ENCODE measurements around the gene GART.
"Not testable (repeated sequence)": the region's sequence is repeated elsewhere in the genome, so short reads cannot be mapped to it uniquely, and the experiment has no call there.

GART gene

GRCh38 chr21:33511639-33512038 lies 30.3 kb downstream of the GART start:
- DNase-seq, result no peak

GRCh38 chr21:33510826-33511225 lies 31.1 kb downstream of the GART start:
- no peak for DNase-seq

GRCh38 chr21:33507003-33507402 lies 34.9 kb downstream of the GART start:
- DNase-seq, result not testable (repeated sequence)

GRCh38 chr21:33505833-33506232 lies 36.1 kb downstream of the GART start:
- DNase-seq, result no peak

GRCh38 chr21:33496345-33496744 lies 45.6 kb downstream of the GART start:
- DNase-seq, result no peak

DNA sequence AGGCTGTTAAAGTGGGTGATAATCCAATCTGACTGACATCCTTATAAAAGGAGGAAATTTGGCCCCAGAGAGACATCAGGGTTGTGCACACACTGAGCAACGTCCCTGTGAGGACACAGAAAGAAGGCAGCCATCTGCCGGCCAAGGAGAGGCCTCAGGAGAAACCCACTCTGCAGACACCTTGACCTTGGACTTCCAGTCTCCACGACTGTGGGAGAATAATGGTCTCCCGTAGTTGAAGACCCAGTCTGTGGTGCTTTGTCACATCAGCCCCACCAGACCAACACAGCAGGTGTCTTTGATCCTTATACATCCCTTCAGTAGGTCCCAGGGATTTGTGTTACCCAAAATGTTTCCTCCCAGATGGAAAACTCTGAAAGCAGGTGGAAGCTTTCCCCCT lies 46.2 kb downstream of the GART start:
- DNase-seq, result no peak

DNA sequence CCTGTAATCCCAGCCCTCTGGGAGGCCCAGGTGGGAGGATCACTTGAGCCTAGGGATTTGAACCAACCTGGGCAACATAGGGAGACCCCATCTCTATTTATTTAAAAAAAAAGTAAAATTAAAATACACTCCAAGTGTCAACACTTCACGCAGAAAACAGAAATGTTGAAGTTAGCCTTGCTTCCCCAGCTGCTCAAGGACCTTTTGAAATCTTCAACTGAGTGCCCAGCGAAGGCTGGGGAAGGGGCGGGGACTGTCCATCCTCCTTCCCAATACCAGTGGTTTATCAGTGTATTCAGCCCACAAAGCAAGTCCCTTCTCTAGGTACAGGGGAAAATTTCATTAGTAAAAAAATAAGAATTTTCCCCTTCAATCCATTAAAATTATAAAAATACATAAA lies 48.2 kb downstream of the GART start:
- peak in 2 of 3 donors; percentile 19 to 45 for DNase-seq

DNA sequence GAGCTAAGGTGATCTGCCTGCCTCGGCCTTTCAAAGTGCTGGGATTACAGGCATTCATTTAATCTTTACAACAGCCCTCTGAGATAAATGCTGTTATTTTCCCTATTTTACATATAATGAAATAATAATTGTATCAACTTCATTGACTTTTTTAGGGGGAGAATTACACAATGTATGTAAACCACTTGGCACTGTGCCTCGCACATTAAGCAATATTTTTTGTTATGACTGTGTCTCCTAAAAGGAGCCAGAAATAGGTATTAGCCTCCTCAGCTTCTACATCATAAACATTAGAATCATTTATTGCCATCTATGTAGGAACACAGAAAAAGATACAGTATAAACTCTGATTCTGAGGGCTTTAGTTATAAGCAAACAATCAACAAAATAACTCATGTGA lies 49.3 kb downstream of the GART start:
- peak; percentile 29 to 52 (median 32) for DNase-seq

DNA sequence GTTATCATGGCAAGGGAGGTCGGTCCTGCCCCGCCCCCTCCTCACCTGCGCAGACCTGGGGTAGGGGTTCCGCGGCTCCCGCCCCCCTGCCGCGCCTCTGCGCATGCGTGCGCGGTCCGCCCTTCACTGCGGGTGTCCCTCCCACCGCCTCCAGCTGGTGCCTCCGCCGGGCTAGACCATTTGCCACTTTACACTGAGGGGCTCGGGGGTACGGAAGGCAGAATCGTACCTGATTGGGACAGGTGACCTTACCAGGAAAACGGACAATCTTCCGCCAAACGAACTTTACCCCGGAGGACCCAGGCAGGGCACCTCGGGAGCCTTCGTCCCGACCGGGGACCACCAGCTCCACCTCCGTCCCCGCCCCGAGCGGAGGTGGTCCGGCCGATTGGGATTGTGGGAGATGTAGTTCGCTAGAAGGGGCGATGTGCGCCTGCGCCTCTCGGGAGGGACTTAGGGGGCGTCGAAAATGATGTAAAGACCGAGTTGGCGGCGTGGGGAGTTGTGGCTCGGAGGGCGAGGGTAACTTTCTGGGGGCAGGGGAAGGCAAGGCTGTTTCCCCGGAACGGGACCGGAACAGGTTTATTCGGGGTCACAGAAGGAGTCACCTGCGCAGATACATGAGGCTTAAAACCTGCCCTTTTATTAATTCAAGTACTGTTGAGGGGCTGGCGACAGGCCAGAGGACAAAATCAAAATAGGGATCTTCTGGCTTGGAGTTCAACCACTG lies 50.4 kb downstream of the GART start, which contains the start of gene DNAJC28:
Gene DNAJC28 (minus strand): TSS at position 344 of the 730 bp plus-strand sequence. CDS start 2,323 bp downstream, outside the sequence.
- peak; percentile 97 to 98 (median 98) for DNase-seq

GRCh38 chr21:33490991-33491372 lies 50.9 kb downstream of the GART start:
- DNase-seq, result peak in 2 of 3 donors; percentile 11 to 12

DNA sequence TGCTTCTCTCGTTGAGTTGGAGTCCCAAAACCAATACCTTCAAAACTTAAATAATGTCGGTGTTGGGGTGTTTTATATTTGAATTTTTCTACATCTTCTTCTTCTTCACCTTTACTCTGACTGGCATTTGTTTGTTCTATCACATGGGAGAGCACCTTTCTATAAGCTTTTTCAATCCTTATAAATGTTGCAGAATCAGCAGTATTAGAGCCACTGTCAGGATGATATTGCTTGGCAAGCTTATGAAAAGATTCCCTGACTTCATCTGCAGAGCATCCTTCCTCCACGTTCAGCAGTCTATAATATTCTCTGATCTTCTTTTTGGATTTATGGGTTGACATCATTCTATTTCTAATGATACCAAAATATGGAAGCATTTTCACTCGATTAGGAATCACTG lies 53.0 kb downstream of the GART start:
- DNase-seq, result no peak

DNA sequence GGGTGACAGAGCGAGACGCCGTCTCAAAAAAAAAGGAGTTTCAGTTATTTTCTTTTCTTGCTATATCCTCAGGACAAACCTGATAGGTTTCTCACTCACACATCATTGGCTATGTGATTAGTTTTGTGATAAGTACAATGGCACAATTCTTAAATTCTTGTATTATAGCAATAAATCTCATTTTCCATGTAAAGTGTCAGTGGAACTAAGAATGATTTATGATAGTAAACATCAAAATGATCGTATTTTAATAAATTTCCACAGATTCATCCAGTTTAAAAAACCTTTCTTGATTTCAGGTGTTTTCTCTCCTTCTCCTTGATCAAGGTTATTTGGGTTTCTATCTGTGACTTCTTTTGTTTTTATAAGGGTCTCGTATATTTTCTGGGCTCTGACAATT lies 53.9 kb downstream of the GART start:
- no peak for DNase-seq

GRCh38 chr21:33481314-33481943 lies 60.5 kb downstream of the GART start:
- no peak for DNase-seq

DNA sequence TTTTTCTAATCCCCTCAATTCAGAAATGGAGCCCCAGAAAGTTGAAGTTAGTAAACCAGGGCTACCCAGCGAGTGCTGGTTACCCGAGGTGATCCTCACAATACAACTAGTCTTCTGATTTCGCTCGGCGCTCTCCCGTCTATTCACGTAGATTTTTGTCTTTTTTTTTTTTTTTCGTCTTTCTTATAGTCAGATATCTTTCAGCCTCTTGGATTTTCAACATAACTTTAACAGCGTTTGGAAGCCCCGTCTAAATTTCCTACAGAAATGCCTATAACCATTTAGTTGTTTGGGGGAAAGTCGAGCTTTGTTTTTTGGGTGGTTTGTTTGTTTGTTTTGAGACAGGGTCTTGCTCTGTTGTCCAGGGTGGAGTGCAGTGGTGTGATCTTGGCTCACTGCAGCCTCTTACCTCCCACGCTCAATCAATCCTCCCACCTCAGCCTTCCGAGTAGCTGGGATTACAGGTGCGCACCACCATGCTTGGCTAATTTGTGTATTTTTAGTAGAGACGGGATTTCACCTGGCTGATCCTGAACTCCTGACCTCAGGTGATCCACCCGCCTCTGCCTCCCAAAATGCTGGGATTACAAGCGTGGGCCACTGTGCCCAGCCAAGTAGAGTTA lies 61.3 kb downstream of the GART start:
- DNase-seq, result no peak

GRCh38 chr21:33479679-33480480 lies 62.0 kb downstream of the GART start, which contains the start of gene TMEM50B:
Gene TMEM50B (minus strand): TSS chr21:33479974. CDS start chr21:33468885, 11,089 bp downstream.
- DNase-seq, result peak; percentile 100

- peak; percentile 70 to 81 (median 79) for DNase-seq
Measured at GRCh38 chr21:33478935-33479678, 62.8 kb downstream of the GART start.

GRCh38 chr21:33478182-33478581 lies 63.7 kb downstream of the GART start:
- no peak for DNase-seq

DNA sequence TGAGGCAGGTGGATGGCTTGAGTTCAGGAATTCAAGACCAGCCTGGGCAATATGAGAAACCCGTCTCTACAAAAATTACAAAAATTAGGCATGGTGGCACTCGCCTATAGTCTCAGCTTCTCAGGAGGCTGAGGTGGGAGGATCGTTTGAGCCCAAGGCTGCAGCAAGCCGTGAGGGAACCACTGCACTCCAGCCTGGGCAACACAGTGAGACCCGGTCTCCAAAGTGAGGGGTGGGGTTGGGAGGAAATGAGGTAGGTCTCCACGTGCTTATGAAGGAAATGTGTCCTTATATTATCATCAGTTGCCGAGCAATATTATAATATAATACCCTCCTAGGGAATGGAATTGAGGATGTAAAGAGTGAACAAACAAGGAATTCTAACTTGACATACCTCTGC lies 64.9 kb downstream of the GART start:
- DNase-seq, result no peak

DNA sequence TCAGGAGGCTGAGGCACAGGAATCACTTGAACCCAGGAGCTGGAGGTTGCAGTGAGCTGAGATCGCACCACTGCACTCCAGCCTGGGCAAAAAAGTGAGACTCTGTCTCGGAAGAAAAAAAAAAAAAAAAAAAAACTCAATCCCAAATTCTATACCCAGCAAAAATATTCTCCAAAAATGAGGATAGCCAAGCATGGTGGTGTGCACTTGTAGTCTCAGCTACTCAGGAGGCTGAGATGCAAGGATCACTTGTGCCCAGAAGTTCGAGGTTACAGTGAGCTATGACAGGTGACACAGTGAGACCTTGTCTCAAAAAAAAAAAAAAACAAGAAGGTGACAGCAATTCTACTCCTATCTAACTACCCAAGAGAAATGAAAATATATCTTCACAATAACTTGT lies 68.6 kb downstream of the GART start:
- DNase-seq, result no peak

DNA sequence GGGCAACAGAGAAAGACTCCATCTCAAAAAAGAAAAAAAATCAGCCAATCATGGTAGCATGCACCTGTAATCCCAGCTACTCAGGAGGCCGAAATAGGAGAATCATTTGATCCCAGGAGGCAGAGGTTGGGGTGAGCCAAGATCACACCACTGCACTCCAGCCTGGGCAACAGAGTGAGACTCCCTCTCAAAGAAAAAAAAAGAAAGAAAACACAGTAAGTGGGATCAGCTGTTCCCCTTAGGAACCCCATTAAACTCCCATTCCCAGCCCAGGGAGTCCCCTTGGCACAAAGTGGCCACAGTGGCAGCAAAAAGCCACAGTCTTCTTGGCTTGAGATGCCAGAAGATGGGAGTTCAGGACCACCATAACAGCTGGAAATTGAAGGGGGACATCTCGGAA lies 71.2 kb downstream of the GART start:
- no peak for DNase-seq

GRCh38 chr21:33469183-33469582 lies 72.7 kb downstream of the GART start:
- not testable (repeated sequence) for DNase-seq

GRCh38 chr21:33461538-33462250 lies 80.2 kb downstream of the GART start:
- DNase-seq, result no peak

All from suppressor macrophage treated with lipopolysaccharide for 1 hour (primary cell).